Dermis microvascular lymphatic vessel endothelial cell (primary cell): ENCODE data around the gene COL20A1. TPM values are rescaled to one million over a fixed set of nuclear protein-coding genes. Genes with fewer than 3 reads are reported as not detected.

Experiments
- DNase-seq, 2 donors: peaks; one replicate each; pipeline versions ENCODE4 v3.0.0 to v3.0.0-alpha.2; 2010; ENCODE audit warnings: low read depth in 2 of 2
- total RNA-seq: library from RNA; depleted of rRNA; stranded (reverse); fragments of >200 nt; gene quantifications from 2 replicates; pipeline ENCODE4 v1.2.1, GENCODE V29; 2014

The COL20A1 gene
- total RNA-seq, 1 donor from 2014 or later = not detected

DNA sequence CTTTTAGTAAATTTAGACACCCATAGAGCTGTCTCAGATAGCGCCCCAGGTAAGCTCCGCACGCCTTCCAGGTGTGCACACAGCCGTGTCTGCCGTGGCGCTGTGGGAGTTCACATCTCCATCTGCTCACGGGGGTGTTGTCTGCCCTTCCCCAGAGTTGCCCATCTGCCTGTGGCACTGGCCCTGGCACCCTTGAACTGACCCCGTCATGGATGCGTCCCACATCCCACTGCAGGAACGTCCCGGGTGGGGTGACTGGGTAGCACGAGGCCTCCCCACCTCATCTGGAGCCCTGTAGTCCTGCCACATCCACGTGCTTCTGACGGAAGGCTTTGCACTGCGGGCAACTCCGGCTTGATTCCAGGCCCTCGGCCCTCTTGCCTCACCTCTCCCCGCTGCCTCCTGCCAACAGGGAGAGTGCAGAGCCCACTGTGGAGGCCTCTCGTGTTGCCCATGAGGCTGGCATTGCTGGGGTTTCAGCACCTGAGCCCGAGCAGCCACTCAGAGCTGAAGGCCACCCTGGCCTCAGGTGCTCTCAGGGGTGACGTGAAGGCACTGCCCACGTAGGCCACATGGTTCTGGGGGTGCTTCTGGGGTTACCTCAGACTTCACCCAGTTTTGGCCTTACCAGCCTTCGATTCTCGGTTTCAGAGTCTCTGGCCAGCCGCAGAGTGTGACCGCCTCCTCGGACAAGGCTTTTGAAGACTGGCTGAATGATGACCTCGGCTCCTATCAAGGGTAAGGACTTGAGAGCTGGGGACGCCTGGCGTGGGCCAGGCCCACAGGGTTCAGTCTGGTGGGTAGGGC lies 15.3 kb upstream of the COL20A1 start:
- no peak for DNase-seq

- DNase-seq = no peak
These were observed 14.3 kb upstream of the COL20A1 start for GRCh38 chr20:63278661-63279060.

GRCh38 chr20:63279931-63280330 lies 13.1 kb upstream of the COL20A1 start:
- DNase-seq = no peak

- DNase-seq = no peak
These were observed 12.6 kb upstream of the COL20A1 start for GRCh38 chr20:63280371-63280770.

- DNase-seq = no peak
These were observed 11.9 kb upstream of the COL20A1 start for GRCh38 chr20:63280929-63281545.

DNA sequence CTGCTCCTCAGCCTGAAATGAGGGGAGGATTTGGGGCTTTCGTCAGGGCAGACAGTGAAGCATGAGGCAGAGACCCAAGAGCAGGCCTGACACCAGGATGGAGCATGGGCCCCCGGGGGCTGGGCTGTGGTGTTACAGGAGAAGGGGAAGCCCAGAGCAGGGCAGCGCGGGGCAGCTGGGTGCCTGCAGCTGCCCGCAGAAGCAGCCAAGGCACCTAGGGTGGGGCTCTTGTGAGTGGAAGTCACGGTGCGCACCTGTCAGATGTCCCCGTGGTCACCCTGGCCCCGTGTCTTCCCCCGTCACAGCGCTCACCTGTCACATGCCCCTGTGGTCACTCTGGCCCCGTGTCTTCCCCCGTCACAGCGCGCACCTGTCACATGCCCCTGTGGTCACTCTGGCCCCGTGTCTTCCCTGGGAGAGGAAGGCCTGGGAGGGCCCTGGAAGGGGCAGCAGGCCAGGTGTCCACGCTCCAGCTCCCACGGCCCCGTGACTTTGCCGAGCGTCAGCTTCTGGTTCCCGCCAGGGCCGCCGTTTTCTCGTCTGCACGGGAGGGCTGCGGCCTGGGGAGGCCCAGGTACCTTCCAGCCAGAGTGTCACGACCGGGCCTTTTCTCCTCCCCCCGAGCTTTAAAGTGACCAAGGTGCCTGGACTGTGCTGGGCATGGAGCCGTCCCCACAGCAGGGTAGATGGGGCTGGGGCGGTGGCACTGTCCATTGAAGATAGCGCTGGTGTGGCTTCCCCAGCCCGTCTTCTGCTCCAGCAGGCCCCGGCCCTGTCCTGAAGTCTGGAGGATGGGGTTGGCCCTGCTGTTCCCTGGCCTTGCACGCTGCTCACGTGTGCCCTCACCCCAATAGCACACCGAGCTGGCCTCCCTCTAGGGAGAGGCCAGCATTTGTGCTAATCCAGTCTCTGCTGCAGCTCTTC lies 11.0 kb upstream of the COL20A1 start:
- no peak for DNase-seq

DNA sequence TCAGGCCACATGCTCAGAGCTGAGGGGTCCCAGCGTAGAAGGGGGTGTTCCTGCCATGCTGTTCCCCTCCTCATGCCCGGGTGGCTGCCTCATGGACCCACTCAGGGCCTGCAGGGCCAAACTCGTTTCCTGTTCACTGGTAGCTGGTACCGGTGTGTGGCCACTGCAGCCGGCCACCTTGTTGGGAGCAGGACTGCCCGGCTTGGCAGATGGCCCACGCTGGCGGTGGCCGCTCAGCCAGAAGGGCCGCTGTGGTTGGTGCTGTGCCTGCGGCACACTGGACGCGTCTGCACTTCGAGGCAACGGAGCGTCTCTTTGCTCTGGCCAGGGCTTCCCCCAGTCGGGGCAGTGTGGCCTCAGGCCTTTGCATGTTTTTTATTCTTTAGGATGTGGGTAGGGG lies 10.0 kb upstream of the COL20A1 start:
- DNase-seq = no peak

DNA sequence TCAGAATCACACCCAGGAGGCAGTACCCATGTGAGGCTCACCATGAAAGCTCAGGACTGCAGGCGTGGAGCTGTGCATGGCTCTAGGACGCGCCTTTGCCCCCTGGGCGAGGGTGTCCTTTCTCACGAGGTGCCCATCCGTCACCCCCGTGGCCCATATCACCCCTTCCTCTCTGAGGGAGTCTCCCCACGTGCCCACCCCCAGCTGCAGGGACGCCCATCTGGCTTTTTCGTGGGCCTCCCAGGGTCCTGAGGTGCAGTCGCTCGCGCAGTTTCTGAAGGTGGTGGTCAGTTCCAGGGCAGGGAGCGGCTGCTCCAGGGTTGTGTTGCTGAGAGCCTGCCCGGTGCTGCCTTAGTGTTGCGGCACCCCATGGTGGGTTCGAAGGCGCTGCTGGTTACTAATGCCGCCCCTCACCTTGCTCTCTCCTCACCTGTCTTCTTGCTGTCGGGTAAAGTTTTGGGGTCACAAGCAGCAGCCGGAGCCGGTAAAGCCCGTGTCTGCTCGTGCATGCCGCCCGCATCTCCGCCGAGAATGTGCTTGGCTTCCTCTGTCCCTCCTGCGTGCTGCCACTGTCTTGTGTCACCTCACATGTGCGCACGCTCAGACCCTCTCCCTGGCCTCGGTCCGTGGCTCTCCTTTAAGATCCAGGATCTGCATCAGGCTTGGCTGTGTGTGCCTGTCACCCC lies 9.4 kb upstream of the COL20A1 start:
- DNase-seq = no peak

DNA sequence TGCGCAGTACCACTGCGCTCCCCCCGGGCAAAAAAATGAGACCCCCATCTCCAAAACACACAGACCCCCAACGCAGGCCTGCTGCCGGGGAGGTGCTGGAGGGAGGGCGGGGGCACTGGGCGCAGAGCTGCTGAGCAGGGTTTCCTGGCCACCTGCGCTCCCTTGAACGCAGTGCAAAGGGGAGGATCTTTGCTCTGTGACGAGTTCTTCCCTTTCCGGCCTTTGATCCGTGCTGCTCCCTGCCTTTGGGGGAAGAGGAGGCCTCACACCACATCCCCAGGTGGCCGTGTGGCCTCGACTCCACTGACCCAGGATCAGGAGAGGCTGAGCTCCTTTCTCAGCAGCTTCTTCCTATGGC lies 8.9 kb upstream of the COL20A1 start:
- peak; percentile 46 to 72 for DNase-seq

DNA sequence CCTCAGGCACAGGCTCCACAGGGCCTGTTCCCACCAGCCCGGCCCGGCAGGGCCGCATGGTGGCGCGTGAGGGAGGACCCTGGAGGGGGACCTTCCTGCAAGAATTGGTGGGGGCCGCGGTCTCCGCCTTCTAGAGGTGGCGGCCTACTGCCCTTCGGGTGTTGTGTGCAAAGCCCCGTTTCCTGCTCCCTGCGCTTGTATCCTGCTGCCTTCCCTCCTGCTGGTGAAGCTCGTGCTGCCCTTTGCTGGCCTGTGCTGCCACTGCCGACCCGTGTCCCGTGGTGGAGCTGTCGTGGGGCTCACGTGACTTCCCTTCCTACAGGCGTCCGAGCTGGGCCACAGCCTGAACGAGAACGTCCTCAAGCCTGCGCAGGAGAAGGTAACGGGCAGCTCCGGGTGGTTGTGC lies 8.4 kb upstream of the COL20A1 start:
- DNase-seq = peak; percentile 37 to 76

GRCh38 chr20:63284981-63285524 lies 7.9 kb upstream of the COL20A1 start:
- no peak for DNase-seq

DNA sequence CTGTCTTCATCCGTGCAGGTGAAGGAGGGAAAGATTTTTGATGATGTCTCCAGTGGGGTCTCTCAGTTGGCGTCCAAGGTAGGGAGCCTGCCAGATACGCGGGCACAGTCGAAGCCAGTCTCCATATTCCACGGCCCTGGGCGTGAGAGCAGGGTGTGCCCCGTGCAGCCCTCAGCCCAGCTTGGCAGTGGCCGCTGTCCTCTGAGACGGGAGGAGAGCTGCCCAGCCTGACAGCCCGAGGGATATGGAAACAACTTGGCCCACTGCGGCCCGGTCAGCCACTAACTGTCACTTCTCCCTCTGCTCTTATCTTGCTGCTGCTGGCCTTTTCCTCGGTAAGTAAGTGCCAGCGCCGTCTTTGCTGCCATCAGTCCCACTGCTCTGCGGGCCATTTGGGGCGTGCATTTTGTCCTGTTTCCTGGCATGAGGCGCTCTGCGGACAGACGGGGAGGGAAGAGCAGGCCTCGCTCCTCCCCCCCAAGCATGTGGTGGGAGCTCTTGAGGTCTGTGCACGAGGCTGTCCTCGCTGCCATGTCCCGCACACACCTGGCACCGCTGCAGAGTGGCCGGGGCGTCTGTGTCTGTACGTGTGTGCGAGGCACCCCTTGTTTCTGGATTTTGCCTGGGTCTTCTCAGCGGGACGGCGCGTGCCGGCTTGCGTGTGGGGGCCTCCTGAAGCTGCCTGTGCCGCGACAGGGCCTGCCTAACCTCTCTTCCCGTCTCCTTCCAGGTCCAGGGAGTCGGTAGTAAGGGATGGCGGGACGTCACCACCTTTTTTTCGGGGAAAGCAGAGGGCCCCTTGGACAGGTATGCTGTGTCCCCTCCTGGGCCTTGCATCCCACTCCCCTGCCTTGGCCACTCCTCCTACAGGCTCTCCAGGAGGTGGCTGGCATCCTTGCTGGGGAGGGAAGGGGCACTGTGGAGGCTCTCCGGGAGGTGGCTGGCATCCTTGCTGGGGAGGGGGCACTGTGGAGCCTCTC lies 7.1 kb upstream of the COL20A1 start:
- DNase-seq = no peak

DNA sequence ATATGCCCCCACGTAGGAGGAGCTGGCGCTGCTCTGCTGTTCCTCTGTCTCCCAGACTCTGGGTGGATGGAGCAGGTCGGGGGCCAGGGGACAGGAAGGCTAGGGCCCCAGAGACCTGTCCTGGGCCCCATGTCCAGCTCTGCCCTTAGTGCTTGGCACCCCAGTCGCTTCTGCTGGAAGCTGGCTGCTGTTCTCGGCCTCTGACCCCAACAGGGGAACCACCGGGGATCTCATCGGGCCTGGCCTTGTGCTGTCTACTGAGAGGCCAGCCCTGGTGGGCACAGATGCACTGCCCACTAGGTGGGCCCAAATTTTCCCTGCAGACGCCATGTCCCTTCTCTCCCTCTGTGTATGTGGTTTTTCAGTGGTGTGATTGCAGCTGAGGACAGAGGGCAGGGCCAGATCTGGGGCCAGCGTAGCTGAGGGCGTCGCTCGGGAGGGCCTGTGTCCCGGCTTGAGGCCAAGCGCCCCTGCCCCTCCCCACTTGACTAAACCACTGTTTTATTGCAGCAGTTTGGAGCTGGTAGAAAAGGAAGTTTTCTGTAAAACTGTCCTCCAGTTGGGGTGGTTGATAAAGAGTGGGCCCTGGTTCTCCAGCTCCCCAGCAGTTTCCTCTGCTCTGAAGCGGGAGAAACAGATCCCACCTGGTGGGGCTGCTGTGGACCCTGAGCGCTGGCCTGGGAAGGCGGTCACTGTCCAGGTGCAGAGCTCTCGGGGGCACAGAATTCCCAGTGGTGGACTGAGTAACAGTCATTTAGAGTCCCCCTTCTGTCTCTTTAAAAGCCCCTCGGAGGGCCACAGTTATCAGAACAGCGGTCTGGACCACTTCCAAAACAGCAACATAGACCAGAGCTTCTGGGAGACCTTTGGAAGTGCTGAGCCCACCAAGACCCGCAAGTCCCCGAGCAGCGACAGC lies 5.9 kb upstream of the COL20A1 start:
- no peak for DNase-seq

DNA sequence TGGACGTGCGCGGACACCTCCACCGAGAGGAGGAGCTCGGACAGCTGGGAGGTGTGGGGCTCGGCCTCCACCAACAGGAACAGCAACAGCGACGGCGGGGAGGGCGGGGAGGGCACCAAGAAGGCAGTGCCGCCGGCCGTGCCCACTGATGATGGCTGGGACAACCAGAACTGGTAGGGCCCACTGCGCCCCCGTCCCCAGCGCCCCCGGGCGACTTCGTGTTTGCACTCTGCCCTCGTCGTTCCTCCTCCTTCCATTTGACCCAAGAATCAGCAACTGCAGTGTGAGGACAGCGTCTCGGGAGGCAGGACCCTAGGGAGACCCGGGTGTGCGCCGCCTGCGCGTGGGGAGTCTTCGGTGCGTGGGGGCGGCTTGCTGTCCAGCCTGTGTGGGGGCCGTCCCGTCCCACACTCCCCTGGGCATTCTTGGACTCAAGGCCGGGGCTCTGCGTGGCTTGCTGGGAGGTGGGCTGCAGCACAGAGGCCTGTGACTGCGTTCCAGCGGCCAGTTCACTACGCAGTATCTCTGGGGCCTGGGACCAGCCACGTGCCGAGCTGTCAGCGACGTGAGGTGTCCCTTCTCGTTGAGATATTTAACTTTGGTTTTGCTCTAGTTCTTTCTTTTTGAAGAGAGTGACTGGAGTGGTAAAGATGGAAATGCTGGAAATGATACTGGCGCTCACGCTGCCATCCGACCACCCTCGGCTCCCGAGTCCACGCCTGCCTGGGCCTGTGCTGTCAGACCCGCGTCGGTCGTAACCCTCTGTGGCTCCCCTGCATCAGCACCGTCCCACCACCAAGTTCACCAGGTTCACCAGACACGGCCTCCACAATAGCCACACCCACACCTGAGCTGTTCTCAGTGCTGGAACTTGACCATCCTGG lies 5.0 kb upstream of the COL20A1 start:
- DNase-seq = no peak

GRCh38 chr20:63288581-63289251 lies 4.3 kb upstream of the COL20A1 start:
- no peak for DNase-seq

DNA sequence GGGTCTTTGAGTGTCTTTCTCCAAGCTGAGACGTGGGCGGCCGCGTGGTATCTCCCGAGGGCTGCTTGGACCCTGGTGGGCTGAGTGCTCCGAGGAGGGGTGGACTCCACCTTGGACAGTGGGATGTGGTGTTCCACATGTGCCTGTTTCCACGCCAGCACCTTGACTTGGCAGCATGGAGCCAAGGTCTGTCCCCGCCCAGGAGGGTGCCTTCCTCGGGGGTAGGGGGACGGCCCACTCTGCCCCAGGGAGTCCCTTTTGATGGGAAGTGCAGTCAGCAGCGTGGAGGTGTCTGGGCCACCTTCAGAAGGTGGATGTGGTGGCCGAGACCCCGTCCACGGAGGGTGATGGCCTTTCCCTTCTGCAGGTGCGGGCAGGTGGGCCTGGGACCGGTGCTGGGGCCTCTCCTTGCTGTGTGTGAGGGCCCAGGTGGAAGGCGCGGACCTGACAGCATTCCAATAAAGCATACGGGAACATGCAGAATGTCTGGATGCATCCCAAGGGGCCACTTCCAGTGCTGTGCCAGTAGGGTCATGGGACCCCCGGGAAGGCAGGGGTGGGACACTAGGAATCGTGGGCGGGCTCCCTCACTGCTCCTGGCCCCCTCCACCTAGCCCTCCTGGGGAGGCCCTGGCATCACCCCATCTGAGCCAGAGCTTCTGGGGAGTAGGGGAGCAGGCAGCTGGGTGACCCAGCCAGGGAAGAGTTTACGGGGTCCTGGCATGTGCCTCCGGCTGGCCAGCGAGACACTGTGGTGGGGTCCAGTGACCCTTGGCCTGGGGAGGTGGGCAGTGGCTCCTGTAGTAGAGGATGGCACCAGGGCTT lies 3.5 kb upstream of the COL20A1 start:
- DNase-seq = no peak
